KMS-11 (cell line): Measurements from ENCODE around the gene MTUS2.

Experiments used
- H2AFZ ChIP-seq: fragments of 200-600 bp; sonication (generic); 2 replicates; pipeline ENCODE4 v1.6.1; 2016; ENCODE audit warnings: antibody characterized with exemption, mixed run types, low read depth
- H3K27ac ChIP-seq: fragments of 200-600 bp; sonication (generic); 2 replicates; pipeline ENCODE4 v1.6.1; 2016; ENCODE audit warnings: mild to moderate bottlenecking, mixed run types
- H3K27me3 ChIP-seq: fragments of 200-600 bp; sonication (generic); 2 replicates; pipeline ENCODE4 v1.6.1; 2017; ENCODE audit warnings: mild to moderate bottlenecking, low read depth, mixed run types, moderate library complexity; ENCODE audit not compliant: insufficient read depth
- H3K36me3 ChIP-seq: fragments of 200-600 bp; sonication (generic); 2 replicates; pipeline ENCODE4 v1.6.1; 2017; ENCODE audit warnings: mild to moderate bottlenecking, mixed run types; ENCODE audit not compliant: insufficient read depth
- H3K4me1 ChIP-seq: fragments of 200-600 bp; sonication (generic); 2 replicates; pipeline ENCODE4 v1.6.1; 2016; ENCODE audit warnings: mild to moderate bottlenecking, low read depth, mixed run types; ENCODE audit not compliant: poor library complexity, severe bottlenecking
- H3K4me2 ChIP-seq: fragments of 200-600 bp; sonication (generic); 2 replicates; pipeline ENCODE4 v1.7.0; 2016; ENCODE audit warnings: mild to moderate bottlenecking, mixed run types
- H3K4me3 ChIP-seq: fragments of 200-600 bp; sonication (generic); IDR thresholded peaks from 2 replicates; pipeline ENCODE4 v1.6.1; 2017; ENCODE audit warnings: low read depth, low read length, mixed read lengths; ENCODE audit not compliant: insufficient read depth
- H3K79me2 ChIP-seq: fragments of 200-600 bp; sonication (generic); 2 replicates; pipeline ENCODE4 v1.6.1; 2016; ENCODE audit warnings: low read depth, mixed run types; ENCODE audit not compliant: insufficient read depth
- H3K9ac ChIP-seq: fragments of 200-600 bp; sonication (generic); 2 replicates; pipeline ENCODE4 v1.6.1; 2016; ENCODE audit warnings: mild to moderate bottlenecking, mixed run types
- H4K20me1 ChIP-seq: fragments of 200-600 bp; sonication (generic); 2 replicates; pipeline ENCODE4 v1.6.1; 2016; ENCODE audit warnings: mild to moderate bottlenecking, mixed run types; ENCODE audit not compliant: insufficient read depth
- TF ChIP-seq, protein P1 (sequence below): fragments of 200-600 bp; sonication (generic); conservative IDR thresholded peaks from 2 replicates; pipeline ENCODE4 v1.6.1; 2017; ENCODE audit warnings: low read depth, mild to moderate bottlenecking, antibody characterized with exemption, low read length, moderate library complexity, mixed read lengths

The MTUS2 gene

DNA sequence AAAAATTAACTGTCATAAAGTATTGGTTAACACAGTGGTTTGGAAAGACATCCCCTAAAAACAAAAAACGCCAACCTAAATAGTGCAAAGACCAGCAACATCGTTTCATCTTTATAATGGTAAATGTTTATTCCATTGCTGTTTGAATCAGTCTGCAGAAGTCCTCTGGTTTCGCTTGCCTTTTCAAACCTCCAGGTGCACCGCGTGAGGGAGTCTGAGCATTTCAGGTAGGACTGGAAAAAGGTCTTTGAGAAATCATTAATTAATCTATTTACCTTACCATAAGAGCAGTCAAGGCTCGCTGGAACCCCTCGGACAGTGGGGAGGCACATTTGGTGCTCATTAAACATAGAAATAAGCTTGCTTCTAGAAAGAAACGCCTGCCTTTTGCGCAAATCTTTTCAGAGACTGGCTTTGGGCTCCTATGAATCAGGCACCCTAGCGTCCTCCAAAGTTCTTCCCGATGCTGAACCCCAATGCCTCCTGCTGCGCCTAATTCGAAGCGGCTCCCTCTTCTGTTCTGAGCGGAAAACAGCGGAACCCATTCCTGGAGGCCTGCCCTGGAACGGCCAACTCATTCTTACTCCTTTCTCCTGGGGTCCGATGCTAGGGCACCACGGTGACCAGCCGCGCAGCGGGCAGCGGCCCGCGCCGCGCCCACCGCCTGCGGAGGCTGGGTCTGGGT lies 951 bp upstream of the MTUS2 start:
- peak overlapping the region; percentile 53; the same call in 1 of the 2 replicates for H2AFZ ChIP-seq
- no peak overlapping the region for H3K9ac ChIP-seq
- no peaks in the 10 kb centered on the region for H3K36me3 ChIP-seq
- TF ChIP-seq, protein P1, sequence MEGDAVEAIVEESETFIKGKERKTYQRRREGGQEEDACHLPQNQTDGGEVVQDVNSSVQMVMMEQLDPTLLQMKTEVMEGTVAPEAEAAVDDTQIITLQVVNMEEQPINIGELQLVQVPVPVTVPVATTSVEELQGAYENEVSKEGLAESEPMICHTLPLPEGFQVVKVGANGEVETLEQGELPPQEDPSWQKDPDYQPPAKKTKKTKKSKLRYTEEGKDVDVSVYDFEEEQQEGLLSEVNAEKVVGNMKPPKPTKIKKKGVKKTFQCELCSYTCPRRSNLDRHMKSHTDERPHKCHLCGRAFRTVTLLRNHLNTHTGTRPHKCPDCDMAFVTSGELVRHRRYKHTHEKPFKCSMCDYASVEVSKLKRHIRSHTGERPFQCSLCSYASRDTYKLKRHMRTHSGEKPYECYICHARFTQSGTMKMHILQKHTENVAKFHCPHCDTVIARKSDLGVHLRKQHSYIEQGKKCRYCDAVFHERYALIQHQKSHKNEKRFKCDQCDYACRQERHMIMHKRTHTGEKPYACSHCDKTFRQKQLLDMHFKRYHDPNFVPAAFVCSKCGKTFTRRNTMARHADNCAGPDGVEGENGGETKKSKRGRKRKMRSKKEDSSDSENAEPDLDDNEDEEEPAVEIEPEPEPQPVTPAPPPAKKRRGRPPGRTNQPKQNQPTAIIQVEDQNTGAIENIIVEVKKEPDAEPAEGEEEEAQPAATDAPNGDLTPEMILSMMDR = no peak
- no peak overlapping the region for H3K27ac ChIP-seq
- no peak overlapping the region for H3K4me3 ChIP-seq
- no peaks in the 10 kb centered on the region for H3K27me3 ChIP-seq
- H3K4me2 ChIP-seq = peak overlapping the region; percentile 45; the same call in 1 of the 2 replicates
- no peaks in the 10 kb centered on the region for H3K79me2 ChIP-seq
- H3K4me1 ChIP-seq = no peaks in the 10 kb centered on the region
- H4K20me1 ChIP-seq = no peaks in the 10 kb centered on the region

DNA sequence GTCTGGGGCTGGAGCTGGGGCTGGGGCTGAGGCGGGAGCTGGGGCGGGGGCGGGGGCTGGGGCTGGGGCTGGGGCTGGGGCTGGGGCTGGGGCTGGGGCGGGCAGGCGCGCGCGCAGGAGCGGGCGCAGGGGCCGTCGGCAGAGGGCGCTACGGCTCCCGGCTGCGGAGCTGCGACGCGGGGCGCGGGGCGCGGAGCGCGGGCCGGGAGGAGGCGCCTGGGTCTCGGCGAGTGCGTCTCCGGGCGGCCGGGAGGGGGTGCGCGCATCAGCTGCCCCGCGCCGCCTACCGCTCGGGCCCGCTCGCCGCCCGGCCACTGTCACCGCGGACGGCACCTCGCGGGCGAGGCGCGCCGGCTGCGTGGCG lies 422 bp upstream of the MTUS2 start:
- no peak overlapping the region for H3K4me2 ChIP-seq
- H3K79me2 ChIP-seq = no peaks in the 10 kb centered on the region
- H3K36me3 ChIP-seq = no peaks in the 10 kb centered on the region
- H3K4me1 ChIP-seq = no peaks in the 10 kb centered on the region
- H3K27me3 ChIP-seq = no peaks in the 10 kb centered on the region
- H2AFZ ChIP-seq = no peak overlapping the region
- no peak overlapping the region for H3K4me3 ChIP-seq
- TF ChIP-seq, protein P1 = no peak
- H4K20me1 ChIP-seq = no peaks in the 10 kb centered on the region
- no peak overlapping the region for H3K27ac ChIP-seq
- no peak overlapping the region for H3K9ac ChIP-seq

DNA sequence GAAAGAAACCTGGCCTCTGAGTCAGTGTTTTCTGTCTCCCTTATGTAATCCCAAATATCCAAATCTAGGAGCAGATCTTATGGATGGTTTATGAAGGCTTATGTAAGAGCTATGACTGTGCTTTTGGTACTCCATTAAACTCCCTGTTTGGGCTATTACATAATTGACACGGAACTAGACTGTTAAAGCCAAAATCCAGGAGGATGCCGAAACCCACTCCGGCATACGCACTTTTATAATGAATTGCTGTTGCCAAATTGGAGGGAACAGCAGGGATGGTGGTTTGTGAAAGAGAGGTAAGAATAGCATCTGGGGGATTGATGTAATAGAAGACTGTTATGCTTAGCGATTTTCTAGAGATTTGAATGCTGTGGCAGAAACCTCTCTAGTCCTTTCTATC lies 2.0 kb downstream of the MTUS2 start:
- Histone ChIP-seq H3K27me3 (no peaks in the 10 kb centered on the region), H3K9ac (no peak overlapping the region)

DNA sequence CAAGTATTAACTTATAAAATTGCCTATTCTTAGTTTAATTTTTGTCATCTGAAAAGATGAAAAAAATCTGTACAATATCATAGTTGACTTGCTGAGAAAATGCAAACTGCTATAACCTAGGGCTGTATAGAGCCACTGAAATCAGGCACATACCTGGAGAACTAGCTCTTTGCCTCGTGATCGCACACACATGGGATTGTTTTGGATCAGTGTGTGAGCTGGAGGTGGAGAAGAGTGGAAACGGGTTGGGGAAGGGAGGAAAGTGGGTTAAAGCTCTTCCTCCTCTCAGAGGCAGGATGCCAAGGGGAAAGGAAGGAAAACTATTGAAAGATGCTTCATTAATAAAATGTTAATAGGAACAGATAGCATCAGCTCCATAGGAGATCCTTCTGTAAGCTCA lies 2.7 kb downstream of the MTUS2 start:
- Histone ChIP-seq H2AFZ (no peak overlapping the region), H3K27me3 (no peaks in the 10 kb centered on the region), H3K4me1 (no peaks in the 10 kb centered on the region), H3K36me3 (no peaks in the 10 kb centered on the region), H3K79me2 (no peaks in the 10 kb centered on the region), H3K27ac (no peak overlapping the region), H3K4me3 (no peak overlapping the region), H3K4me2 (no peak overlapping the region), H4K20me1 (no peaks in the 10 kb centered on the region), H3K9ac (no peak overlapping the region)
- TF ChIP-seq, protein P1 = no peak

More for the DNA sequence above, 2.0 kb downstream of the MTUS2 start:
- Histone ChIP-seq H3K36me3 (no peaks in the 10 kb centered on the region), H4K20me1 (no peaks in the 10 kb centered on the region), H3K4me1 (no peaks in the 10 kb centered on the region), H2AFZ (no peak overlapping the region), H3K4me2 (no peak overlapping the region), H3K27ac (no peak overlapping the region), H3K4me3 (no peak overlapping the region), H3K79me2 (no peaks in the 10 kb centered on the region)
- TF ChIP-seq, protein P1 = no peak
